ENCODE results near the gene IFT20.

The IFT20 gene

GRCh38 chr17:28334666-28335200, 539 bp downstream of the IFT20 start:
- no peak for DNase-seq

DNA sequence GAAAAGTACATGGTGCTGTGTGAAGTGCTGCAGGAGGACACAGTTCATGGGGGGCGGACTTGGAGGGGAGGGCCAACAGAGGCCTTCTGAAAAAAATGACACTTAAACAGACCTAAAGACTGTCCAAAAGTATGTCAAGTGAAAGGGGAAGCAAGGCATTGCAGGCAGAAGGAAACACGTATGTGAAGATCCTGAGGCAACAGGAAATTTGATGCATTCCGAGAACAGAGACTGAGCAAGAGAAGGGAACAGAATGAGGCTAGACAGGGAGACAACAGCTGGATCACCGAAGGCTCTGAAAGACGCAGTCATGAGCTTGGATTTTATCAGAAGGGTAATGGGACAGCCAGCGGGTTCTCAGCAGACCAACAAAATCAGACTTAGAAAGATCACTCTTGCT, 1.1 kb downstream of the IFT20 start:
- DNase-seq: peak; percentile 69

GRCh38 chr17:28333083-28333746, 2.1 kb downstream of the IFT20 start:
- DNase-seq: no peak

GRCh38 chr17:28331891-28332420, 3.3 kb downstream of the IFT20 start:
- no peak for DNase-seq

GRCh38 chr17:28330671-28331070, 4.6 kb downstream of the IFT20 start:
- DNase-seq: no peak

- no peak for DNase-seq
Observed at GRCh38 chr17:28328325-28328724, 6.9 kb downstream of the IFT20 start.

DNA sequence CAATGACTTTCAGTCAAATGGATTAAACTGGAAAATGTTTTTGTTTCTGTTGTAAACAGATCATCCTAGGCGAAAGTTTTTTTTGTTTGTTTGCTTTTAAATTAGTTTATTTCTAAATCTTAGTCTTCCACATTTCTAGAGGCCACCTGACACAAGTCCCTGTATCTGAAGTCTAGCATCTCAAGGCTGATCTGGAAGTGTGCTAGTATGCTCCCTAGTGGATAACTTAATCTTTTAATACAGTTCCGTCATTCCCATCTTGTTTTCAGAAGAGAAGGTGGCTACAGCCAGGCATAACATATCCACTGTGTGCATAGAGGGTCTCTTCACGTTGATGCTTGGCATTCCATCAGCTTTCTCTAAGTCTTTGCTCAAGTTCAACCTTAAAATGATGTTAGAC, 7.6 kb downstream of the IFT20 start:
- no peak for DNase-seq

DNA sequence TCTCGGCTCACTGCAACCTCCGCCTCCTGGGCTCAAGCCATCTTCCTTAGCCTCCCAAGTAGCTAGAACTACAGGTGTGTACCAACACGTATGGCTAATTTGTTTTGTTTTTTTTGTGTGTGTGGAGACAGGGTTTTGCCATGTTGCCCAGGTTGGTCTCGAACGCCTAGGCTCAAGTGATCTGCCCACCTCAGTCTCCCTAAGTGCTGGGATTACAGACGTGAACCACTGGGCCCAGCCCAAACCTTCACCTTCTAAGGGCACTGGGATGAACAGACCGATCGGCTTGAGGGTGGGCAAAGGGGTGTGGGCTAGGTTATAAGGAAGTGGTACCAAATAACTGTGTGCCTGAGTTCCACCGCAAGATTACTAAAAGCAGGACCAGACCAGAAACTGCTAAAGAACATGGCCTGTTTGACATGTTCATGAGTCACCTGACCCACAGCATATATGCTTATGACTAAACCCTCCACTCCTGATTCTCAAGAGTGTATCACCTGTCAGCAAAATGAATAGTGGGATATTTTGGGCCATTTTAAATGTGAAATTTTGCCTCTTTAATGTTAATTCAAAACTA, 8.2 kb downstream of the IFT20 start:
- no peak for DNase-seq

DNA sequence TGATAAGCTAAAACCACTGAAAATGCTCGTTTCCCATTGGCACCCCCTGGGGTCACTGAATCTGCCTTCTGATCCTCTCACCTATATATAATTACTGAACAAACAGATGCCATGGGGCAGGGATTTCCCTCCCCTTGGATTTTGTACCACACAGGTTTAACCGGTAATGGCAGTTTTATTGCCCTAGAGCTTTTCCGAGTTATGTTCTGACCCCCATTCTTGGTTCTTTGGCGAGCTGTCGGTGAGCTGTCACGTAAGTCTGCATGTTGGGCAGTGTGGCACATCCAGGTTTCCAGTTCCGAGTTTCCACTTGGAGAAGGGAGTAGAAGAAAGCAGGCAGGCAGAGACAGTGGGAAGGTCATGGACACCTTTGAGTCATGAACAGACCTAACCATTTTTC, 9.2 kb downstream of the IFT20 start:
- DNase-seq: no peak

GRCh38 chr17:28325211-28325610, 10.1 kb downstream of the IFT20 start:
- no peak for DNase-seq

GRCh38 chr17:28324781-28325180, 10.5 kb downstream of the IFT20 start:
- DNase-seq: peak; percentile 54

DNA sequence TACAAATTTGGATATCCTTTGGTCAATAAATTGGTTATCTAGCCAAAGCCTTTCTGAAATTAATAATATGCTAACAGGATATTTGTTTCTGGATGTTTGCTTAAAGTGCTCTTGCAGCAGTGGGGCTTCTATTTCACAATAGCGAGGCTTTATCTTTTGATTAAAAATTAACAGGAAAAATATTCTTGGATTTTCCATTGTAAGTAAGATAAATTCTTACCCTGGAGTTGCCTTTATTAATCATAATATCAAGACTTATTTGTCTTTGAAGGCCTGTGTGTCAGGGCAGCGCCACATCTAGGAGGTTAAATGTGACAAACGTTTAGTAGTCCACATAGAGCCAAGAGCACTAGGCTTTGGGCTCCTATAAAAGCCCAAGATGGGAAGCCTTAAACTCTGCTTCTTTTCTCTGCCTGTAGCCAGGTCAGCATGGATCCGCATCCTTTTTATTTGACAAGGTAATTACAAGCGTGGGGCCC, 11.0 kb downstream of the IFT20 start:
- no peak for DNase-seq

- no peak for DNase-seq
Observed at GRCh38 chr17:28320215-28321061, 14.8 kb downstream of the IFT20 start.

DNA sequence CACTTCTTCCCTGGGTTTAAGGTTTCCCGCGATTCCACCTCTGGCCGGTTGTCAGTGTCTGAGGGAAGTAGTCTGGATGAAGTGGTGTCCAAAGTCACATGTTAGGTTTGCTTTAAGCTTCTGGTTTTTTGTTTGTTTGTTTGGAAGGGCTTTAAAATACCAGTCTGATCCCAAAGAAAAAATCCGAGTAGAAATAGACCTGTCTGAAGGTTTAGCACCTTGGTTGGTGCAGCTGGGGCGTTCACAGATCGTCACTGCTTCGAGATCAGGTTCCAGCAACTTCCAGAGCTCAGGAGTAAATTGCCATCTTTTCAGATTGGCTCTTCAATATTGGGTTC, 15.7 kb downstream of the IFT20 start:
- DNase-seq: no peak

GRCh38 chr17:28318759-28319597, 16.3 kb downstream of the IFT20 start, which contains the start of gene TMEM97:
TSS of gene TMEM97 (plus strand) at chr17:28319200. CDS start at chr17:28319240, 40 bp downstream.
- peak; percentile 99 for DNase-seq

GRCh38 chr17:28317966-28318758, 17.1 kb downstream of the IFT20 start:
- DNase-seq: no peak

- no peak for DNase-seq
Observed at GRCh38 chr17:28317099-28317965, 17.9 kb downstream of the IFT20 start.

GRCh38 chr17:28315846-28316705, 19.2 kb downstream of the IFT20 start:
- no peak for DNase-seq

DNA sequence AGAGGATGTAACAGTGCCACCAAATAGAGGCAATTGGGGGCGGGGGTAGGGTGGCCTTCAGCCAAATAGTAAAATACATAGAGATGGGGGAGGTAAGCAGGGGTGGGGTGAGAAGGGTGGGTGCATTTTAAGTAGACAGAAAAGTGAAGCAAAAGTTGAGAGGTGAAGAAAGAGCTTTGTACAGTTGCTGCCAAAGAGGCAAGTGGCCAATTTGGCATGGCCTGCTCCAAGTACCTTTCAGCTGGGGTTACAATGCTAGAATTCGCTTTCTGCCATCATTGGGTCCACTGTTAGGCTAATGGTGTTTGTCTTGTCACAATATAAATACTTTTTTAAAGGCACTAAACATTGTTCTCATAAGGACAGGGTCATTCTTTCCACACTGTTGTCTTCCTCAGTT, 21.4 kb downstream of the IFT20 start:
- no peak for DNase-seq
